ENCODE measurements around the gene SNRPA. TPM values are rescaled to one million over a fixed set of nuclear protein-coding genes. Genes with fewer than 3 reads are reported as not detected.
A peak's percentile ranks its signal among the peaks of the same experiment; 100 is the strongest.
"Not testable (repeated sequence)": the region's sequence is repeated elsewhere in the genome, so short reads cannot be mapped to it uniquely, and the experiment has no call there.

The SNRPA gene
- total RNA-seq, 1 experiment from 2014 or later: 160 TPM

- Mint-ChIP-seq H3K4me3 (ENCODE audit: unreplicated experiment) (peak overlapping the region; percentile 77), H3K36me3 (ENCODE audit: insufficient read depth, unreplicated experiment) (peaks cover 11% of the 10 kb centered on the region), H3K4me1 (ENCODE audit: insufficient read depth, unreplicated experiment) (peaks cover 41% of the 10 kb centered on the region), H3K9me3 (ENCODE audit: unreplicated experiment) (no peaks in the 10 kb centered on the region), H3K27ac (ENCODE audit: low read depth, unreplicated experiment) (no peak overlapping the region), H3K27me3 (ENCODE audit: insufficient read depth, unreplicated experiment) (peaks cover 12% of the 10 kb centered on the region)
- POLR2A ChIA-PET: interaction anchor here (0.5 to 0.6 kb wide), 2 partner anchors 384 to 844 kb away, joined by 3 read pairs; no protein-coding TSS in a partner anchor
- DNase-seq (ENCODE audit: unreplicated experiment): no peak
- intact Hi-C loops (cut with micrococcal nuclease): no loop called here
- TF ChIP-seq CTCF (IDR thresholded peaks at IDR 0.05; ENCODE audit: unreplicated experiment): no peak
- CTCF ChIA-PET: interaction anchor here (0.7 to 1.2 kb wide), 3 partner anchors 11 to 210 kb away, joined by 3 to 7 read pairs (median 3); no protein-coding TSS in a partner anchor
- BruUV-seq (replicated peaks): no TSS peak
Measured at GRCh38 chr19:40809358-40810086, 58.5 kb downstream of the SNRPA start.

GRCh38 chr19:40810160-40810559 is 59.2 kb downstream of the SNRPA start:
- Mint-ChIP-seq H3K36me3 (ENCODE audit: insufficient read depth, unreplicated experiment) (peaks cover 11% of the 10 kb centered on the region), H3K9me3 (ENCODE audit: unreplicated experiment) (no peaks in the 10 kb centered on the region), H3K27me3 (ENCODE audit: insufficient read depth, unreplicated experiment) (peaks cover 19% of the 10 kb centered on the region), H3K4me3 (ENCODE audit: unreplicated experiment) (peak overlapping the region; percentile 77), H3K4me1 (ENCODE audit: insufficient read depth, unreplicated experiment) (peaks cover 35% of the 10 kb centered on the region), H3K27ac (ENCODE audit: low read depth, unreplicated experiment) (peak overlapping the region; percentile 76)
- POLR2A ChIA-PET: no interaction called here
- TF ChIP-seq CTCF (IDR thresholded peaks at IDR 0.05; ENCODE audit: unreplicated experiment): no peak
- CTCF ChIA-PET: interaction anchor here (0.7 kb wide), 1 partner anchor 210 kb away, joined by 3 read pairs; no protein-coding TSS in a partner anchor
- no TSS peak for BruUV-seq (replicated peaks)
- intact Hi-C loops (cut with micrococcal nuclease): no loop called here
- no peak for DNase-seq (ENCODE audit: unreplicated experiment)

- H3K9me3 Mint-ChIP-seq (ENCODE audit: unreplicated experiment); BruUV-seq (replicated peaks); intact Hi-C loops (cut with micrococcal nuclease): not testable (repeated sequence)
- Mint-ChIP-seq H3K36me3 (ENCODE audit: insufficient read depth, unreplicated experiment) (peaks cover 11% of the 10 kb centered on the region), H3K27me3 (ENCODE audit: insufficient read depth, unreplicated experiment) (peaks cover 25% of the 10 kb centered on the region), H3K27ac (ENCODE audit: low read depth, unreplicated experiment) (peak overlapping the region; percentile 76), H3K4me1 (ENCODE audit: insufficient read depth, unreplicated experiment) (peaks cover 35% of the 10 kb centered on the region), H3K4me3 (ENCODE audit: unreplicated experiment) (peak overlapping the region; percentile 77)
- peak; percentile 68 for DNase-seq (ENCODE audit: unreplicated experiment)
- TF ChIP-seq CTCF (IDR thresholded peaks at IDR 0.05; ENCODE audit: unreplicated experiment): peak; percentile 9
- CTCF ChIA-PET: interaction anchor here (0.6 kb wide), 1 partner anchor 205 kb away, joined by 3 read pairs; no protein-coding TSS in a partner anchor
- POLR2A ChIA-PET: interaction anchor here (0.7 kb wide), 1 partner anchor 94 kb away, joined by 3 read pairs; the partner anchor contains the start of genes COQ8B and ITPKC
Measured at GRCh38 chr19:40810649-40811408, 59.8 kb downstream of the SNRPA start.

Data from MCF 10A (cell line).